NCI-H1930 (cell line): ENCODE results near the gene USP6.
"Not testable (repeated sequence)": the region's sequence is repeated elsewhere in the genome, so short reads cannot be mapped to it uniquely, and the experiment has no call there.

Experiments used
- DNase-seq, 2 experiments: peaks; one replicate each; lab custom pipeline; 2025; lab: John Stamatoyannopoulos, UW

Gene USP6

GRCh38 chr17:5191541-5192417, 75.9 kb downstream of the USP6 start, which contains the start of gene ZNF594:
Gene ZNF594, minus strand, starts transcription at chr17:5191868. Its CDS starts 7,612 bp downstream, at chr17:5184256.
- DNase-seq = peak; percentile 92 to 98

- DNase-seq = no peak
Observed at GRCh38 chr17:5194346-5194745, 78.5 kb downstream of the USP6 start.

- DNase-seq = no peak
Observed at GRCh38 chr17:5198472-5198871, 82.6 kb downstream of the USP6 start.

- DNase-seq = no peak
Observed at GRCh38 chr17:5200360-5200759, 84.5 kb downstream of the USP6 start.

GRCh38 chr17:5201011-5201410, 85.2 kb downstream of the USP6 start:
- no peak for DNase-seq

GRCh38 chr17:5203178-5203907, 87.5 kb downstream of the USP6 start:
- no peak for DNase-seq

GRCh38 chr17:5203908-5204294, 88.1 kb downstream of the USP6 start:
- no peak for DNase-seq

- DNase-seq = no peak
Observed at GRCh38 chr17:5209396-5209795, 93.6 kb downstream of the USP6 start.

GRCh38 chr17:5210091-5210490, 94.3 kb downstream of the USP6 start:
- no peak for DNase-seq

GRCh38 chr17:5210614-5211252, 94.9 kb downstream of the USP6 start:
- DNase-seq = no peak

- no peak for DNase-seq
Observed at GRCh38 chr17:5211458-5211857, 95.6 kb downstream of the USP6 start.

- DNase-seq = not testable (repeated sequence)
Observed at GRCh38 chr17:5217562-5217961, 101.7 kb downstream of the USP6 start.

GRCh38 chr17:5219536-5219935, 103.7 kb downstream of the USP6 start:
- DNase-seq = no peak

GRCh38 chr17:5220074-5220473, 104.2 kb downstream of the USP6 start:
- DNase-seq = no peak

GRCh38 chr17:5221912-5222311, 106.1 kb downstream of the USP6 start:
- not testable (repeated sequence) for DNase-seq
